ENCODE measurements around the gene ACTRT2. TPM values are rescaled to one million over a fixed set of nuclear protein-coding genes. Genes with fewer than 3 reads are reported as not detected.

ACTRT2 gene
- polyA plus RNA-seq, 1 donor (not counting 4 experiments of a cell fraction or from before 2014, with no cell fraction given), result not detected

DNA sequence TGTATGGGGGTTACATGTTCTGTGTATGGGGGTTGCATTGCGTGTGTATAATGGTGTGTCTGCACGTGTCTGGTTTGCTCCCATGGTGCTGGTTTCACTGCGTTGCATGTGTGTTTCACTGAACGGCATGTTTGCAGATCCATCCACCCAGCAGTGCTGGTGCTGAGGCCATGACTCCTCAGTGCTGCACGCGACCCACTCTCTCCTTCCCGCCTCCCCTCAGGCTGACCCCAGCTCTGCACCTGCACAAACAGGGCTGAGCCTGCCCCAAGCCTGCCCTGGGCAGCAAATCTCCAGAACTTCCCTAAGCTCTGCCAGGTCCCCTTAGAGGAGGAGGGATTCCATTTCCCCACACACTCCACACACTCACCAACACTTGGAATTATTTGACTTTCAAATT lies 18.7 kb downstream of the ACTRT2 start:
- Histone ChIP-seq H3K9ac (ENCODE audit: control insufficient read depth, extremely low read depth, insufficient read depth, low read length) (no peak overlapping the region), H2AFZ (ENCODE audit: control insufficient read depth, low read length) (no peak overlapping the region), H3K4me3 (ENCODE audit: control insufficient read depth in 2 of 3, extremely low read depth in 1 of 3, insufficient read depth in 2 of 3, low read depth in 1 of 3, low read length in 3 of 3) (no peak overlapping the region), H3K4me2 (ENCODE audit: control insufficient read depth, extremely low read depth, insufficient read depth, low read depth, low read length) (no peak overlapping the region), H3K27ac (ENCODE audit: control insufficient read depth, insufficient read depth, low read length) (no peak overlapping the region), H3K9me3 (ENCODE audit: control insufficient read depth, low read depth, low read length) (peaks cover 7% of the 10 kb centered on the region), H3K9me1 (ENCODE audit: control insufficient read depth, extremely low read depth, insufficient read depth, low read length) (no peaks in the 10 kb centered on the region), H3K36me3 (ENCODE audit: control insufficient read depth in 2 of 2, extremely low read depth in 1 of 2, insufficient read depth in 2 of 2, low read length in 2 of 2) (no peaks in the 10 kb centered on the region), H4K20me1 (ENCODE audit: control insufficient read depth, extremely low read depth, insufficient read depth, low read length) (no peaks in the 10 kb centered on the region), H3K27me3 (ENCODE audit: control insufficient read depth, extremely low read depth, insufficient read depth, low read length) (no peaks in the 10 kb centered on the region), H3K4me1 (ENCODE audit: control insufficient read depth, extremely low read depth, insufficient read depth, low read length) (no peaks in the 10 kb centered on the region), H3K79me2 (ENCODE audit: control insufficient read depth, insufficient read depth, low read length) (no peaks in the 10 kb centered on the region)
- FAIRE-seq (no peak), DNase-seq (ENCODE audit: low read depth, low spot score) (no peak)
- TF ChIP-seq, protein P1, sequence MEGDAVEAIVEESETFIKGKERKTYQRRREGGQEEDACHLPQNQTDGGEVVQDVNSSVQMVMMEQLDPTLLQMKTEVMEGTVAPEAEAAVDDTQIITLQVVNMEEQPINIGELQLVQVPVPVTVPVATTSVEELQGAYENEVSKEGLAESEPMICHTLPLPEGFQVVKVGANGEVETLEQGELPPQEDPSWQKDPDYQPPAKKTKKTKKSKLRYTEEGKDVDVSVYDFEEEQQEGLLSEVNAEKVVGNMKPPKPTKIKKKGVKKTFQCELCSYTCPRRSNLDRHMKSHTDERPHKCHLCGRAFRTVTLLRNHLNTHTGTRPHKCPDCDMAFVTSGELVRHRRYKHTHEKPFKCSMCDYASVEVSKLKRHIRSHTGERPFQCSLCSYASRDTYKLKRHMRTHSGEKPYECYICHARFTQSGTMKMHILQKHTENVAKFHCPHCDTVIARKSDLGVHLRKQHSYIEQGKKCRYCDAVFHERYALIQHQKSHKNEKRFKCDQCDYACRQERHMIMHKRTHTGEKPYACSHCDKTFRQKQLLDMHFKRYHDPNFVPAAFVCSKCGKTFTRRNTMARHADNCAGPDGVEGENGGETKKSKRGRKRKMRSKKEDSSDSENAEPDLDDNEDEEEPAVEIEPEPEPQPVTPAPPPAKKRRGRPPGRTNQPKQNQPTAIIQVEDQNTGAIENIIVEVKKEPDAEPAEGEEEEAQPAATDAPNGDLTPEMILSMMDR (optimal IDR thresholded peaks at IDR 0.05 in 1 of 3, IDR thresholded peaks at IDR 0.05 in 1 of 3, conservative IDR thresholded peaks at IDR 0.05 in 1 of 3; ENCODE audit: extremely low read depth in 1 of 3, insufficient read depth in 2 of 3, low read length in 3 of 3), result no peak
- no peak for TF ChIP-seq EZH2 (IDR thresholded peaks at IDR 0.05; ENCODE audit: low read length)
- dilution Hi-C loops (cut with MboI; ENCODE audit: extremely low pct_ligation_motif_present, low sequenced_read_pairs), result no loop called here

DNA sequence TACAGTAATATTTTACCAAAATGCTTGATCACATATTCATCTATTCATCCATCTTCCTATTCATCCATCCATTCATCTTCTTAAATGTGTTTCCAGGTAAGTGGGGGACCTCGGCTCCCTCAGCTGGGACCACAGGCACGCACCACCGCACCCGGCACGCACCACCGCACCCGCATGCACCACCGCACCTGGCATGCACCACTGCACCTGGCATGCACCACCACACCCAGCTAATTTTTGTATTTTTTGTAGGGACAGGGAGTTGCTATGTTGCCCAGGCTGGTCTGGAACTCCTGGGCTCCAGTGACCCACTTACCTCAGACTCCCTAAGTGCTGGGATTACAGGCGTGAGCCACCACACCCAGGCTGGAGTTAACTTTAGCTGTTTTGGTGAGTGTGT lies 21.2 kb downstream of the ACTRT2 start:
- no peak overlapping the region for H3K27ac ChIP-seq (ENCODE audit: control insufficient read depth, insufficient read depth, low read length)
- no peak overlapping the region for H3K4me3 ChIP-seq (ENCODE audit: control insufficient read depth in 2 of 3, extremely low read depth in 1 of 3, insufficient read depth in 2 of 3, low read depth in 1 of 3, low read length in 3 of 3)
- dilution Hi-C loops (cut with MboI; ENCODE audit: extremely low pct_ligation_motif_present, low sequenced_read_pairs), result no loop called here
- no peaks in the 10 kb centered on the region for H3K27me3 ChIP-seq (ENCODE audit: control insufficient read depth, extremely low read depth, insufficient read depth, low read length)
- TF ChIP-seq EZH2 (IDR thresholded peaks at IDR 0.05; ENCODE audit: low read length), result no peak
- TF ChIP-seq, protein P1 (optimal IDR thresholded peaks at IDR 0.05 in 1 of 3, IDR thresholded peaks at IDR 0.05 in 1 of 3, conservative IDR thresholded peaks at IDR 0.05 in 1 of 3; ENCODE audit: extremely low read depth in 1 of 3, insufficient read depth in 2 of 3, low read length in 3 of 3), result no peak
- H3K36me3 ChIP-seq (ENCODE audit: control insufficient read depth in 2 of 2, extremely low read depth in 1 of 2, insufficient read depth in 2 of 2, low read length in 2 of 2), result no peaks in the 10 kb centered on the region
- H3K9me3 ChIP-seq (ENCODE audit: control insufficient read depth, low read depth, low read length), result peaks cover 4% of the 10 kb centered on the region
- no peak overlapping the region for H3K4me2 ChIP-seq (ENCODE audit: control insufficient read depth, extremely low read depth, insufficient read depth, low read depth, low read length)
- no peak overlapping the region for H3K9ac ChIP-seq (ENCODE audit: control insufficient read depth, extremely low read depth, insufficient read depth, low read length)
- no peak overlapping the region for H2AFZ ChIP-seq (ENCODE audit: control insufficient read depth, low read length)
- H3K9me1 ChIP-seq (ENCODE audit: control insufficient read depth, extremely low read depth, insufficient read depth, low read length), result no peaks in the 10 kb centered on the region
- FAIRE-seq, result no peak
- H4K20me1 ChIP-seq (ENCODE audit: control insufficient read depth, extremely low read depth, insufficient read depth, low read length), result no peaks in the 10 kb centered on the region
- H3K79me2 ChIP-seq (ENCODE audit: control insufficient read depth, insufficient read depth, low read length), result no peaks in the 10 kb centered on the region
- no peaks in the 10 kb centered on the region for H3K4me1 ChIP-seq (ENCODE audit: control insufficient read depth, extremely low read depth, insufficient read depth, low read length)
- no peak for DNase-seq (ENCODE audit: low read depth, low spot score)
